Esophagus (tissue), 2 donors: Measurements from ENCODE around the gene GALNT18. TPM values are rescaled to one million over a fixed set of nuclear protein-coding genes. Genes with fewer than 3 reads are reported as not detected.

ENCODE experiments used
- H3K27ac ChIP-seq, 2 donors: one replicate each; pipeline ENCODE4 v1.5.1; 2013; ENCODE audit warnings: low read depth in 2 of 2, mild to moderate bottlenecking in 2 of 2, inconsistent platforms in 1 of 2, low read length in 1 of 2, moderate library complexity in 1 of 2
- H3K27me3 ChIP-seq, 2 donors: one replicate each; pipeline ENCODE4 v1.6.1; 2013; ENCODE audit warnings: low read length in 2 of 2, control low read depth in 1 of 2, mild to moderate bottlenecking in 1 of 2; ENCODE audit not compliant: insufficient read depth in 2 of 2, control insufficient read depth in 1 of 2
- H3K36me3 ChIP-seq, 2 donors: one replicate each; pipeline ENCODE4 v1.6.1; 2013; ENCODE audit warnings: low read length in 1 of 2; ENCODE audit not compliant: control insufficient read depth in 2 of 2, insufficient read depth in 2 of 2
- H3K4me1 ChIP-seq, 2 donors: one replicate each; pipeline ENCODE4 v1.6.1; 2013; ENCODE audit warnings: low read length in 1 of 2; ENCODE audit not compliant: control insufficient read depth in 2 of 2, insufficient read depth in 2 of 2
- H3K4me3 ChIP-seq, 2 donors: one replicate each; pipeline ENCODE4 v1.5.1; 2013; ENCODE audit warnings: low read length in 2 of 2, mild to moderate bottlenecking in 2 of 2, low read depth in 1 of 2, moderate library complexity in 1 of 2
- H3K9me3 ChIP-seq, 2 donors: one replicate each; pipeline ENCODE4 v1.6.1; 2013; ENCODE audit warnings: mild to moderate bottlenecking in 2 of 2, low read depth in 1 of 2, low read length in 1 of 2, moderate library complexity in 1 of 2; ENCODE audit not compliant: control insufficient read depth in 2 of 2, insufficient read depth in 1 of 2
- WGBS, 2 donors: extraction: QIAGEN DNeasy Blood & Tissue Kit; methylation state at CpG; one replicate each; pipeline ENCODE4 v1.1.7; 2013; 5-methylcytosine and 5-hydroxymethylcytosine counted together
- polyA plus RNA-seq, 2 donors: library from polyadenylated mRNA; stranded (reverse); fragments of 200-250 nt; gene quantifications; one replicate each; pipeline ENCODE4 v1.2.3, GENCODE V29; 2013
- donor health status: healthy with polysubstance abuse.
- donor health status: Bipolar disorder and iron deficiency.

Gene GALNT18
- polyA plus RNA-seq, 2 donors = 2.2 to 5.8 TPM

GRCh38 chr11:11476499-11476898, 145.3 kb downstream of the GALNT18 start:
- Histone ChIP-seq H3K36me3 (no peaks in the 10 kb centered on the region), H3K9me3 (no peaks in the 10 kb centered on the region), H3K4me3 (no peak overlapping the region), H3K27ac (no peak overlapping the region), H3K4me1 (peaks cover 2 to 3% of the 10 kb centered on the region in 2 donors), H3K27me3 (no peaks in the 10 kb centered on the region)
- 66 to 67% methylated on average over 2 of the region's 2 CpGs for WGBS, 2 donors

- Histone ChIP-seq H3K36me3 (no peaks in the 10 kb centered on the region), H3K4me3 (no peak overlapping the region), H3K27ac (no peak overlapping the region), H3K4me1 (no peaks in the 10 kb centered on the region), H3K9me3 (no peaks in the 10 kb centered on the region), H3K27me3 (no peaks in the 10 kb centered on the region)
- WGBS, 2 donors = 65 to 77% methylated on average over 2 of the region's 2 CpGs
Observed at GRCh38 chr11:11472106-11472505, 149.7 kb downstream of the GALNT18 start.

GRCh38 chr11:11471201-11471600, 150.6 kb downstream of the GALNT18 start:
- WGBS, 2 donors = 65 to 69% methylated on average over 4 of the region's 4 CpGs
- Histone ChIP-seq H3K4me1 (no peaks in the 10 kb centered on the region), H3K4me3 (no peak overlapping the region), H3K27ac (no peak overlapping the region), H3K9me3 (no peaks in the 10 kb centered on the region), H3K27me3 (no peaks in the 10 kb centered on the region), H3K36me3 (no peaks in the 10 kb centered on the region)

- Histone ChIP-seq H3K4me3 (no peak overlapping the region), H3K9me3 (no peaks in the 10 kb centered on the region), H3K27me3 (no peaks in the 10 kb centered on the region), H3K36me3 (no peaks in the 10 kb centered on the region), H3K4me1 (no peaks in the 10 kb centered on the region), H3K27ac (no peak overlapping the region)
- WGBS, 2 donors = 77 to 80% methylated on average over 6 of the region's 6 CpGs
Observed at GRCh38 chr11:11468954-11469353, 152.9 kb downstream of the GALNT18 start.

- H3K4me1 ChIP-seq = no peaks in the 10 kb centered on the region
- H3K9me3 ChIP-seq = no peaks in the 10 kb centered on the region
- H3K4me3 ChIP-seq = no peak overlapping the region
- WGBS, 2 donors = 80 to 82% methylated on average over 4 of the region's 4 CpGs
- no peak overlapping the region for H3K27ac ChIP-seq
- H3K36me3 ChIP-seq = no peaks in the 10 kb centered on the region
- H3K27me3 ChIP-seq = no peaks in the 10 kb centered on the region
Observed at GRCh38 chr11:11467312-11467711, 154.5 kb downstream of the GALNT18 start.

- Histone ChIP-seq H3K4me3 (no peak overlapping the region), H3K27me3 (no peaks in the 10 kb centered on the region), H3K27ac (no peak overlapping the region), H3K36me3 (no peaks in the 10 kb centered on the region), H3K4me1 (no peaks in the 10 kb centered on the region), H3K9me3 (no peaks in the 10 kb centered on the region)
- 86 to 93% methylated on average over 2 of the region's 2 CpGs for WGBS, 2 donors
Observed at GRCh38 chr11:11464555-11464954, 157.2 kb downstream of the GALNT18 start.

- Histone ChIP-seq H3K4me3 (no peak overlapping the region), H3K27me3 (no peaks in the 10 kb centered on the region), H3K4me1 (no peaks in the 10 kb centered on the region), H3K36me3 (no peaks in the 10 kb centered on the region), H3K27ac (no peak overlapping the region), H3K9me3 (no peaks in the 10 kb centered on the region)
- WGBS, 2 donors = 52 to 61% methylated on average over 10 of the region's 10 CpGs
Observed at GRCh38 chr11:11463405-11463804, 158.4 kb downstream of the GALNT18 start.

GRCh38 chr11:11461473-11461872, 160.3 kb downstream of the GALNT18 start:
- 70% methylated on average over 10 of the region's 10 CpGs for WGBS, 2 donors
- no peaks in the 10 kb centered on the region for H3K4me1 ChIP-seq
- H3K36me3 ChIP-seq = no peaks in the 10 kb centered on the region
- no peak overlapping the region for H3K27ac ChIP-seq
- no peak overlapping the region for H3K4me3 ChIP-seq
- H3K9me3 ChIP-seq = no peaks in the 10 kb centered on the region
- H3K27me3 ChIP-seq = no peaks in the 10 kb centered on the region

- H3K27ac ChIP-seq = no peak overlapping the region
- 92 to 93% methylated on average over 3 of the region's 3 CpGs for WGBS, 2 donors
Observed at GRCh38 chr11:11459578-11459977, 162.2 kb downstream of the GALNT18 start.

GRCh38 chr11:11458485-11458884, 163.3 kb downstream of the GALNT18 start:
- 90 to 92% methylated on average over 9 of the region's 9 CpGs for WGBS, 2 donors
- no peaks in the 10 kb centered on the region for H3K36me3 ChIP-seq
- no peak overlapping the region for H3K4me3 ChIP-seq
- H3K27me3 ChIP-seq = no peaks in the 10 kb centered on the region
- no peaks in the 10 kb centered on the region for H3K4me1 ChIP-seq
- H3K27ac ChIP-seq = no peak overlapping the region
- no peaks in the 10 kb centered on the region for H3K9me3 ChIP-seq

More at GRCh38 chr11:11459578-11459977, 162.2 kb downstream of the GALNT18 start:
- no peaks in the 10 kb centered on the region for H3K4me1 ChIP-seq
- no peaks in the 10 kb centered on the region for H3K27me3 ChIP-seq
- H3K9me3 ChIP-seq = no peaks in the 10 kb centered on the region
- no peak overlapping the region for H3K4me3 ChIP-seq
- H3K36me3 ChIP-seq = no peaks in the 10 kb centered on the region
